Measurements from ENCODE around the gene KIAA0753. TPM values are rescaled to one million over a fixed set of nuclear protein-coding genes. Genes with fewer than 3 reads are reported as not detected.
A peak's percentile ranks its signal among the peaks of the same experiment; 100 is the strongest.

The KIAA0753 gene
- total RNA-seq, 6 experiments from 2014 or later = 3.7 to 6.5 (median 4.9) TPM

GRCh38 chr17:6556121-6557039 is 84.1 kb downstream of the KIAA0753 start, which contains the start of gene PITPNM3:
Gene PITPNM3, minus strand, starts transcription at chr17:6556555. Its CDS starts 149 bp downstream, at chr17:6556406.
- Histone ChIP-seq H3K27ac (peak within 1 kb of the TSS in 2 of 3 donors; percentile 21 to 33), H3K9me3 (no peaks in the 10 kb centered on the region), H3K27me3 (no peaks in the 10 kb centered on the region), H3K36me3 (no peaks in the 10 kb centered on the region), H3K4me3 (peak within 1 kb of the TSS; percentile 38 to 51 (median 38)), H3K4me1 (peaks cover 0 to 6% (median 0%) of the 10 kb centered on the region in 4 donors)
- DNase-seq (no peak), ATAC-seq (peak; percentile 7 to 24 (median 16))
- 7% methylated on average over 15 of the region's 122 CpGs for WGBS (ENCODE audit: insufficient coverage, low coverage, low lambda C conversion rate, missing lambda C conversion rate)
- intact Hi-C loops (cut with DNase I) = no loop called here
- no peak for TF ChIP-seq POLR2A (IDR thresholded peaks at IDR 0.05)
- no peak for TF ChIP-seq CTCF (IDR thresholded peaks at IDR 0.05)

GRCh38 chr17:6555331-6556120 is 85.0 kb downstream of the KIAA0753 start:
- no peak for TF ChIP-seq POLR2A (IDR thresholded peaks at IDR 0.05)
- TF ChIP-seq CTCF (IDR thresholded peaks at IDR 0.05) = no peak
- intact Hi-C loops (cut with DNase I) = no loop called here
- peak overlapping the region; percentile 38 to 51 (median 38) for H3K4me3 ChIP-seq
- ATAC-seq (peak; percentile 35 to 51 (median 42)), DNase-seq (no peak)
- WGBS (ENCODE audit: insufficient coverage, low coverage, low lambda C conversion rate, missing lambda C conversion rate) = 0% methylated on average over 7 of the region's 56 CpGs
- H3K4me1 ChIP-seq = peaks cover 0 to 6% (median 0%) of the 10 kb centered on the region in 4 donors
- H3K36me3 ChIP-seq = no peaks in the 10 kb centered on the region
- no peaks in the 10 kb centered on the region for H3K9me3 ChIP-seq
- H3K27ac ChIP-seq = no peak overlapping the region
- H3K27me3 ChIP-seq = no peaks in the 10 kb centered on the region

GRCh38 chr17:6554871-6555330 is 85.6 kb downstream of the KIAA0753 start:
- Histone ChIP-seq H3K36me3 (no peaks in the 10 kb centered on the region), H3K4me1 (peaks cover 0 to 6% (median 0%) of the 10 kb centered on the region in 4 donors), H3K27ac (no peak overlapping the region), H3K9me3 (no peaks in the 10 kb centered on the region), H3K4me3 (peak overlapping the region in 2 of 3 donors; percentile 38 to 51), H3K27me3 (no peaks in the 10 kb centered on the region)
- intact Hi-C loops (cut with DNase I) = no loop called here
- ATAC-seq = peak in 2 of 4 donors; percentile 3 to 7
- TF ChIP-seq CTCF (IDR thresholded peaks at IDR 0.05) (no peak), POLR2A (IDR thresholded peaks at IDR 0.05) (no peak)
- no peak for DNase-seq
- 11% methylated on average over 5 of the region's 12 CpGs for WGBS (ENCODE audit: insufficient coverage, low coverage, low lambda C conversion rate, missing lambda C conversion rate)

GRCh38 chr17:6554342-6554741 is 86.2 kb downstream of the KIAA0753 start:
- no peak overlapping the region for H3K27ac ChIP-seq
- ATAC-seq = no peak

More at GRCh38 chr17:6554342-6554741, 86.2 kb downstream of the KIAA0753 start:
- no peak for TF ChIP-seq CTCF (IDR thresholded peaks at IDR 0.05)
- no peak for TF ChIP-seq POLR2A (IDR thresholded peaks at IDR 0.05)
- intact Hi-C loops (cut with DNase I) = no loop called here
- H3K4me1 ChIP-seq = peaks cover 0 to 6% (median 0%) of the 10 kb centered on the region in 4 donors
- H3K27me3 ChIP-seq = no peaks in the 10 kb centered on the region
- WGBS (ENCODE audit: insufficient coverage, low coverage, low lambda C conversion rate, missing lambda C conversion rate) = 45% methylated on average over 4 of the region's 4 CpGs
- no peaks in the 10 kb centered on the region for H3K9me3 ChIP-seq
- no peak for DNase-seq
- H3K36me3 ChIP-seq = no peaks in the 10 kb centered on the region
- H3K4me3 ChIP-seq = no peak overlapping the region
